A673 (cell line): ENCODE data around the gene PDZD8. TPM values are rescaled to one million over a fixed set of nuclear protein-coding genes. Genes with fewer than 3 reads are reported as not detected.

ENCODE experiments used
- BruUV-seq: library from RNA; stranded (reverse); fragments of 400-500 nt; replicated peaks from 2 replicates; lab custom pipeline; 2021; lab: Mats Ljungman, UMichigan
- CTCF ChIA-PET: fragments of 300-600 bp; sonication (Branson Sonifier 250); formaldehyde crosslinking; loops from one replicate; lab custom pipeline; 2022; ENCODE audit warnings: antibody characterized with exemption; lab: Charles Lee
- POLR2A ChIA-PET: fragments of 300-600 bp; sonication (Branson Sonifier 250); formaldehyde crosslinking; loops from one replicate; lab custom pipeline; 2022; ENCODE audit warnings: antibody characterized with exemption; ENCODE audit not compliant: low non-redundant PET; lab: Charles Lee
- DNase-seq: peaks from one replicate; pipeline ENCODE4 v3.0.0-alpha.2; 2015; ENCODE audit warnings: low spot score
- H3K27ac ChIP-seq: fragments of 200-600 bp; sonication (generic); 2 replicates; pipeline ENCODE4 v1.5.1; 2016; ENCODE audit warnings: mixed run types, low read depth, mild to moderate bottlenecking, mixed read lengths, antibody characterized with exemption, low read length; ENCODE audit not compliant: poor library complexity, severe bottlenecking
- H3K27me3 ChIP-seq: fragments of 200-600 bp; sonication (generic); replicated peaks from 2 replicates; pipeline ENCODE4 v1.6.1; 2017; ENCODE audit warnings: mixed run types, low read depth, mild to moderate bottlenecking, mixed read lengths, antibody characterized with exemption, low read length; ENCODE audit not compliant: insufficient read depth, poor library complexity
- H3K36me3 ChIP-seq: fragments of 200-600 bp; sonication (generic); 2 replicates; pipeline ENCODE4 v1.6.1; 2016; ENCODE audit warnings: mixed run types, mild to moderate bottlenecking, mixed read lengths, antibody characterized with exemption, low read length; ENCODE audit not compliant: insufficient read depth, poor library complexity, severe bottlenecking
- H3K4me1 ChIP-seq: fragments of 200-600 bp; sonication (generic); 2 replicates; pipeline ENCODE4 v1.6.1; 2017; ENCODE audit warnings: mixed run types, mild to moderate bottlenecking, mixed read lengths, antibody characterized with exemption, low read length; ENCODE audit not compliant: insufficient read depth, poor library complexity, severe bottlenecking
- H3K4me3 ChIP-seq: fragments of 200-600 bp; sonication (generic); 2 replicates; pipeline ENCODE4 v1.5.1; 2016; ENCODE audit warnings: low read depth, mixed run types, mild to moderate bottlenecking, mixed read lengths, low read length; ENCODE audit not compliant: poor library complexity, severe bottlenecking
- H3K9me3 ChIP-seq: fragments of 200-600 bp; sonication (generic); 2 replicates; pipeline ENCODE4 v1.6.1; 2016; ENCODE audit warnings: mixed run types, low read depth, mild to moderate bottlenecking, mixed read lengths, antibody characterized with exemption, low read length; ENCODE audit not compliant: poor library complexity, severe bottlenecking
- EZH2 ChIP-seq: fragments of 200-600 bp; sonication (generic); IDR thresholded peaks from 2 replicates; pipeline ENCODE4 v1.6.1; 2017; ENCODE audit warnings: borderline replicate concordance, low read depth, mild to moderate bottlenecking, mixed read lengths, antibody characterized with exemption, low read length; ENCODE audit not compliant: poor library complexity, severe bottlenecking
- intact Hi-C: fragments of 100-400 bp; cut with micrococcal nuclease; formaldehyde crosslinking; loops from one replicate; pipeline ENCODE4 v1.10.0; 2022; ENCODE audit not compliant: unreplicated experiment
- total RNA-seq: library from RNA; stranded (reverse); gene quantifications from 2 replicates; pipeline ENCODE4 v1.2.3, GENCODE V29; 2021
- TF ChIP-seq, protein P1 (sequence below): fragments of 300-800, 200-600 bp; sonication (generic); conservative IDR thresholded peaks from 2 replicates; pipeline ENCODE4 v1.5.1; 2017; ENCODE audit warnings: low read depth, mild to moderate bottlenecking, antibody characterized with exemption, low read length, moderate library complexity, mixed read lengths

Gene PDZD8
- total RNA-seq, 1 experiment from 2014 or later: 29.5 TPM

GRCh38 chr10:117259279-117259678, 116.0 kb downstream of the PDZD8 start:
- Histone ChIP-seq H3K4me3 (no peak overlapping the region), H3K27ac (no peak overlapping the region), H3K9me3 (no peaks in the 10 kb centered on the region), H3K4me1 (no peaks in the 10 kb centered on the region), H3K27me3 (no peaks in the 10 kb centered on the region), H3K36me3 (no peaks in the 10 kb centered on the region)
- ChIA-PET POLR2A (no interaction called here), CTCF (no interaction called here)
- TF ChIP-seq, protein P1, sequence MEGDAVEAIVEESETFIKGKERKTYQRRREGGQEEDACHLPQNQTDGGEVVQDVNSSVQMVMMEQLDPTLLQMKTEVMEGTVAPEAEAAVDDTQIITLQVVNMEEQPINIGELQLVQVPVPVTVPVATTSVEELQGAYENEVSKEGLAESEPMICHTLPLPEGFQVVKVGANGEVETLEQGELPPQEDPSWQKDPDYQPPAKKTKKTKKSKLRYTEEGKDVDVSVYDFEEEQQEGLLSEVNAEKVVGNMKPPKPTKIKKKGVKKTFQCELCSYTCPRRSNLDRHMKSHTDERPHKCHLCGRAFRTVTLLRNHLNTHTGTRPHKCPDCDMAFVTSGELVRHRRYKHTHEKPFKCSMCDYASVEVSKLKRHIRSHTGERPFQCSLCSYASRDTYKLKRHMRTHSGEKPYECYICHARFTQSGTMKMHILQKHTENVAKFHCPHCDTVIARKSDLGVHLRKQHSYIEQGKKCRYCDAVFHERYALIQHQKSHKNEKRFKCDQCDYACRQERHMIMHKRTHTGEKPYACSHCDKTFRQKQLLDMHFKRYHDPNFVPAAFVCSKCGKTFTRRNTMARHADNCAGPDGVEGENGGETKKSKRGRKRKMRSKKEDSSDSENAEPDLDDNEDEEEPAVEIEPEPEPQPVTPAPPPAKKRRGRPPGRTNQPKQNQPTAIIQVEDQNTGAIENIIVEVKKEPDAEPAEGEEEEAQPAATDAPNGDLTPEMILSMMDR: no peak
- no peak for TF ChIP-seq EZH2
- DNase-seq: no peak
- no TSS peak for BruUV-seq
- intact Hi-C loops: no loop called here

- DNase-seq: no peak
- no TSS peak for BruUV-seq
- CTCF ChIA-PET: no interaction called here
- H3K4me3 ChIP-seq: no peak overlapping the region
- intact Hi-C loops: no loop called here
- H3K4me1 ChIP-seq: no peaks in the 10 kb centered on the region
- POLR2A ChIA-PET: no interaction called here
- H3K27me3 ChIP-seq: no peaks in the 10 kb centered on the region
- no peaks in the 10 kb centered on the region for H3K36me3 ChIP-seq
- no peak overlapping the region for H3K27ac ChIP-seq
- TF ChIP-seq, protein P1: no peak
- no peak for TF ChIP-seq EZH2
- no peaks in the 10 kb centered on the region for H3K9me3 ChIP-seq
These were observed 117.5 kb downstream of the PDZD8 start for GRCh38 chr10:117257721-117258120.

GRCh38 chr10:117256910-117257309, 118.3 kb downstream of the PDZD8 start:
- ChIA-PET POLR2A (no interaction called here), CTCF (no interaction called here)
- Histone ChIP-seq H3K4me3 (no peak overlapping the region), H3K27ac (no peak overlapping the region), H3K27me3 (no peaks in the 10 kb centered on the region), H3K9me3 (no peaks in the 10 kb centered on the region), H3K36me3 (no peaks in the 10 kb centered on the region), H3K4me1 (no peaks in the 10 kb centered on the region)
- intact Hi-C loops: no loop called here
- TF ChIP-seq, protein P1: no peak
- no peak for TF ChIP-seq EZH2
- no peak for DNase-seq
- BruUV-seq: no TSS peak
